ENCODE measurements around the gene CACNB2. TPM values are rescaled to one million over a fixed set of nuclear protein-coding genes. Genes with fewer than 3 reads are reported as not detected.

Gene CACNB2
- total RNA-seq, 1 donor from 2014 or later, result not detected

DNA sequence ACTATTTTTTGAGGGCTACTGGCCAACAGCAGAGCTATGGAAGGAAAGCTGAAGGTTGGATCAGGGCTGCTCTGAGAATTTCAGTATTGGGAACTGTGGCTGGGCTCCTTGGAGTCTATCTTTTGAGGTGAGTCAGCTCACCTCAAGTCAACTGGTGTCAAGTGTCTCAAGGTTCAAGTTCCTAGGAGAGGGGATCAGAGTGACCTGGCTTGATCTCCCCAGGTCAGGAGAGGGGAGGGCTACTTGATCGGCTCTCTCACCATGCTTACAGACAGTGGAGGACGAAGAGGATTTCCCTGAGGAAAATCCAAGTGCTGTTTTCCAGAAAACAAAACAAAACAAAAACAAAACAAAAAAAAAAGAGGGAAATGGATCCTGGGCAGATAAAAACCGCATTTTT lies 132.8 kb downstream of the CACNB2 start:
- no peaks in the 10 kb centered on the region for H3K4me1 Mint-ChIP-seq
- DNase-seq, result no peak
- no peaks in the 10 kb centered on the region for H3K27me3 Mint-ChIP-seq
- intact Hi-C loops (cut with micrococcal nuclease), result no loop called here
- no peaks in the 10 kb centered on the region for H3K9me3 Mint-ChIP-seq
- H3K36me3 Mint-ChIP-seq (ENCODE audit: low read depth), result no peaks in the 10 kb centered on the region
- H3K4me3 Mint-ChIP-seq, result no peak overlapping the region
- H3K27ac Mint-ChIP-seq, result no peak overlapping the region

DNA sequence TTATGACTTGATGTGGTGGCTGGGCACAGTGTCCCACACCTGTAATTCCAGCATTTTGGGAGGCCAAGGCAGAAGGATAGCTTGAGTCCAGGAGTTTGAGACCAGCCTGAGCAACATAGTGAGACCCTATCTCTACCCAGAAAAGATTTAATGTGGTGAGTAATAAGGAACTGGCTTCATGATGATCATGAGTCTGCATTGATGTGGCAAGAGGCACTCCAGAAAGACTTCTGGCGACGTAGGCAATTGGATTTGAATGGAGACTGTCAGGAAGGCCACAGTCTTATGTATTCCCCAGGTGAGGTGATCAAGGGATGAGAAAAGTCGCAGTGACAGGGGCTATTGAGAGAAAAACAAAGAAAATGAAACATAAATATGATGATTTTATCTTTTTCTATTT lies 138.0 kb downstream of the CACNB2 start:
- Mint-ChIP-seq H3K36me3 (ENCODE audit: low read depth) (no peaks in the 10 kb centered on the region), H3K27me3 (no peaks in the 10 kb centered on the region)
- DNase-seq, result no peak

DNA sequence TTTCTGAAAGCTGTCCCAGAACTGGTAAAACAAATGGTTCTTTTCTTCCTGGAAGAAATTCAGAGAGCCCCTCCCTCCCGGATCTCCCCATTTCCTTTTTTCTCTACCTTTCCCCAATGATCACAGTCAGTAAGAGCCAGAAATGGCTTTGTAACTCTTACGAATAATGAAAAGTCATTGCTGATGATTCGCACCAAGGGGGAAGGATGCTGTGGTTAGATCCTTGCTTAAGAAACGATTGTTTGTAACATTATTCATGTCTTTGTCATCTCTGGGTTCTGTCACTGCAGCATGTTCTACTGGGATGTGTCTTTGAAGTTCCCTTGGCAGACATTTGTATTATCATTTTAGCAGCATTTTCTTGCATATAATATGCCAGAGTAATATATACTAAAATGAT lies 138.9 kb downstream of the CACNB2 start:
- no peaks in the 10 kb centered on the region for H3K4me1 Mint-ChIP-seq

More for the DNA sequence above, 138.0 kb downstream of the CACNB2 start:
- Mint-ChIP-seq H3K9me3 (no peaks in the 10 kb centered on the region), H3K27ac (no peak overlapping the region), H3K4me1 (no peaks in the 10 kb centered on the region), H3K4me3 (no peak overlapping the region)
- intact Hi-C loops (cut with micrococcal nuclease), result no loop called here

DNA sequence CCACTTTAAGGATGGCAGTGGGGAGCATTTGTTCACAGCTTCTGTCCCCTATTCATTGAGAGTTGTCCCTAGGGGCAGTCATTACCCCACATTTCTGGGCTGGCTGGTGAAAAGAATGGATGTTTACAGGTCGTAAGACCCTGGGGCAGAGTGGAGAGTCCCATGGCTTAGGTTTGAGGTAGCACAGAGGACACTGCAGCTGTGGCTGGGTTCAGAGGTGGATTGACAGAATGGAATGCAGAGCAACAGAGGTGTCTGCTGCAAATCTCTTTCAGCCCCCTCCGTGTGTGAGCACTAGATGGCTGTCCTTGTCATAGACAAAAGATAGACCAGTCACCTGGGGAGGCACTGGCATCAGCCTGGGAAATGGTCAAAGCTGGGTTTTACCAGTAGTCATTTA lies 141.9 kb downstream of the CACNB2 start:
- intact Hi-C loops (cut with micrococcal nuclease), result no loop called here
- Mint-ChIP-seq H3K27ac (no peak overlapping the region), H3K4me1 (no peaks in the 10 kb centered on the region), H3K36me3 (ENCODE audit: low read depth) (no peaks in the 10 kb centered on the region), H3K27me3 (no peaks in the 10 kb centered on the region), H3K9me3 (no peaks in the 10 kb centered on the region), H3K4me3 (no peak overlapping the region)
- no peak for DNase-seq

More for the DNA sequence above, 138.9 kb downstream of the CACNB2 start:
- no peak overlapping the region for H3K4me3 Mint-ChIP-seq
- no peak for DNase-seq
- intact Hi-C loops (cut with micrococcal nuclease), result no loop called here
- no peaks in the 10 kb centered on the region for H3K27me3 Mint-ChIP-seq
- no peak overlapping the region for H3K27ac Mint-ChIP-seq
- no peaks in the 10 kb centered on the region for H3K9me3 Mint-ChIP-seq
- no peaks in the 10 kb centered on the region for H3K36me3 Mint-ChIP-seq (ENCODE audit: low read depth)

DNA sequence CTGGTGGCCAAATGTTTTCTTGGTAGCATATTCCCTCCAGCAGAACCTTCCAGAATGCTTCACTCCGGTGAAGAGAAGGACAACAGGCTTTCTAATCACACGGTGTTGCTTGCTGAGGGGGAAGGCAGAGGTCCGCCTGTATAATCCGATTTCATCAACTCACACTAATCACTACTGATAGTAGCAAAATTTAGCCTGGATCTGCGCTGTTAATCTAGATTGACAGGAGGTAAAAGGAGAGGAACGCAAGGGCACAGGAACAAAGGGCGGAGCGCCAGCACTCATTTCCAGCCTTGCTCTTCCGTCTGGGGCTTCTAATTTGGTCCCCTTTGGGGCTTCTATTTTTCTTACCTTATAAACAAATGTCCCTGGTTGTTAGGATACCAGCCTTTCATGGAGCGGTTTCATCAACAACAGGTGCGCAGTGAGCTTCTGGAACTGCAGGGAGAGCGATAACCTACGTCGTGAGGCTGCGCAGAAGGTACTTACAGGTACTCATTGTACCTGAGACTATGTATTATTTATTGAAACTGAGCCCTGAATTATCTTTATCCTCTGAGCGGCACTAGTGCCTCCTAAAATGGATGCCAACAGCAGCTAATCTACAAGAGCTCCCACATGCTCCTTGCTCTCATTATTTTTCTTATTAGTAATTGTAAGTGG lies 150.6 kb downstream of the CACNB2 start:
- H3K4me1 Mint-ChIP-seq, result no peaks in the 10 kb centered on the region
- no peak for DNase-seq
- no peak overlapping the region for H3K27ac Mint-ChIP-seq
- intact Hi-C loops (cut with micrococcal nuclease), result no loop called here
- no peaks in the 10 kb centered on the region for H3K27me3 Mint-ChIP-seq
- H3K36me3 Mint-ChIP-seq (ENCODE audit: low read depth), result no peaks in the 10 kb centered on the region
- no peaks in the 10 kb centered on the region for H3K9me3 Mint-ChIP-seq
- H3K4me3 Mint-ChIP-seq, result no peak overlapping the region

DNA sequence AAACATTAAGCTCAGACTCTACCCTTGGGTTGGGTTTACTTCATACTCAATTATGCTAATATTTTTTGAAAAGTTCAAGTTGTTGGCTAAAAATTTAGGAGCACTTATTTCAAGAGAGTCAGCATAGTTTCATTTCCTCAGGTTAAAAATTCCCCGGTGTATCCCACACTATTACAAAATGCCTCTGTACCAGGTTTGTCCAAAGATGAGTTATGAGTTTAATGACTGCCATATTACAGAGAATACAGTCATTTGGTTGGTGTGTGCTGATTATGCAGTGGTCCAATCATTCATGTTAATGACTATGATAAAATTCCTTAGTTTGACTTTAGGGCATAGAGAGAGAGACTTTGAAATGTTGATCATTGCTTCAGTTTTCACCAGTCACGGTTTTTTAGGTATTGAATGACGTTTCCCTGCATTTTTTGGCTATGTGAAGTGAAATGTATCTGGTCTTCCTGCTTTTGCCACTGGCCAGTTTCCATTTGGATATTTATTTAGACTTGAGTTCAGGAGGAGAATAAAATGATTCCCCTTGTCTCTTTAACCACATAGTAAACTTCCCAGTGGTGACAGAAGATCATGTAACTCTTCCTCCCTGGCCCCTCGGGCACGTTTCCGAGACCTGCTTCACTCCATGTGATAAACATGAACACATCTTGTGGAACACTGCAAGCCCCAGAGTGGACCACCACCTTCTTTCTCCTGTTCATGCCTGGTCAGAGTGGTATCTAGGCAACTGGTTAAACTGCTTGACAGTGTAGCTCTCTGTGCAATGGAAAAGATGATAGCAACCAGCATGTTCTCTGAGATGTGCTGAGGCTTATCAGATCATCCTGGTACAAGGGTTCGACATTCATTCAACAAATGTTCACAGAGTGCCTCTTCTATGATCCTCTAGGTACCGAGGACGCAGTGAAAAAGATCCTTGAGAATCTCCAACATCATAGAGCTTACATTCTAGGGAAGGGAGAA lies 153.6 kb downstream of the CACNB2 start:
- Mint-ChIP-seq H3K27ac (no peak overlapping the region), H3K9me3 (no peaks in the 10 kb centered on the region), H3K4me3 (no peak overlapping the region), H3K36me3 (ENCODE audit: low read depth) (no peaks in the 10 kb centered on the region), H3K27me3 (no peaks in the 10 kb centered on the region), H3K4me1 (no peaks in the 10 kb centered on the region)
- intact Hi-C loops (cut with micrococcal nuclease), result no loop called here
- no peak for DNase-seq

DNA sequence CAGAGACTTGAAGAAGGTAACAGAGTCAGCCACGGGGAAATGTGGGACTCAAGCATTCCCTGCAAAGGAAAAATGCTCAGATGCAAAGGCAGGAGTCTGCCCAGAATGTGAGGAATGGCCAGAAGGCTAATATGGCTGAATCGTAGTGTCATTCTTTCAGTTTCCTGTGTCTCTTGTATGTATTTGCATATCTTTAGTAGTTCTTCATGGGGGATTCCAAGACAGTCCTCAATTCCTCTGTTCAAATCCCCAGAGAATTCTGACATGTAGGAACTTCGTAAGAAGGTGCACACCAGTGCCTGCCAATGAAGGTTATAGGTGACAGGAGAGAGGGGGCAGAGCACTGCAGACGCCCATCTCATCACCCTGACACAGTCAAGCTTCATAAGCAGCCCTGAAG lies 154.4 kb downstream of the CACNB2 start:
- Mint-ChIP-seq H3K27me3 (no peaks in the 10 kb centered on the region), H3K36me3 (ENCODE audit: low read depth) (no peaks in the 10 kb centered on the region), H3K27ac (no peak overlapping the region), H3K9me3 (no peaks in the 10 kb centered on the region), H3K4me3 (no peak overlapping the region), H3K4me1 (no peaks in the 10 kb centered on the region)
- intact Hi-C loops (cut with micrococcal nuclease), result no loop called here
- DNase-seq, result no peak

DNA sequence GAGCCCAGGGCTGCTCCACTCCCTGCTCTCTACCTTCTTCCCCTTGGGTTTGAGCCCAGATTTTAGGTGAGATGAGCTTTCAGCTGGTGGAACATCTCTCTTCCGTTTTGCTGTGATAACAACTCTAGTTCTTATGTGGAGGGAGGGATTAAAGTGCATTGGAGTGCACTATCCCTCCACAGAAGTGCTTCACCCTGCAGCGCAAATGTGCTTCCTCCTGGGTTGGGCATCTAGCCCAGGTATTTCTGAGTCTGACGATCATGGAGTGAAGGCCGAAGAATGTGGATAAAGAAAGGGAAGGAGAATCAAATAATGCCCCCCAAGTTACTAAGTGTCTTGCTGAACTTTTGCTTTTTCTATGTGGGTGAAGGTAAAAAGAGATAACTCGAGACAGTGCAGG lies 157.4 kb downstream of the CACNB2 start:
- H3K4me1 Mint-ChIP-seq, result no peaks in the 10 kb centered on the region
- intact Hi-C loops (cut with micrococcal nuclease), result no loop called here
- H3K27me3 Mint-ChIP-seq, result no peaks in the 10 kb centered on the region
- no peak overlapping the region for H3K27ac Mint-ChIP-seq
- no peak for DNase-seq
- H3K36me3 Mint-ChIP-seq (ENCODE audit: low read depth), result no peaks in the 10 kb centered on the region
- H3K9me3 Mint-ChIP-seq, result no peaks in the 10 kb centered on the region
- H3K4me3 Mint-ChIP-seq, result no peak overlapping the region

DNA sequence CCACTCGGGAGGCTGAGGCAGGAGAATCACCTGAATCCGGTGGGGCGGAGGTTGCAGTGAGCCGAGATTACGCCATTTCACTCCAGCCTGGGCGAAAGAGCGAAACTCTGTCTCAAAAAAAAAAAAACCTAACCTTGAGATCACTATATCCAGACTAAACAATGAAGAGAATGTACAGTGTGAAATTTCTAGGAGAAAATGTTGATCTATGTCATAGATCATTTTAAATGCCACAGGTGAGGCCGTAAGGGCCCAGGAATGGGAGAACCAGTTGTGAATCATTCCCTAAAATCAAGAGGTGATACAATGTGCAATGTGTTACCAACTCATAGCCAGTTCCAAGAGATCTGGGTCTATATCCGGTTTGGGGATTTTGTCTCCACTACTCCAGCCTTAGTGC lies 158.0 kb downstream of the CACNB2 start:
- no peaks in the 10 kb centered on the region for H3K27me3 Mint-ChIP-seq
- H3K4me1 Mint-ChIP-seq, result no peaks in the 10 kb centered on the region
- intact Hi-C loops (cut with micrococcal nuclease), result no loop called here
- H3K36me3 Mint-ChIP-seq (ENCODE audit: low read depth), result no peaks in the 10 kb centered on the region
- H3K27ac Mint-ChIP-seq, result no peak overlapping the region
- no peak overlapping the region for H3K4me3 Mint-ChIP-seq
- no peak for DNase-seq
- no peaks in the 10 kb centered on the region for H3K9me3 Mint-ChIP-seq

DNA sequence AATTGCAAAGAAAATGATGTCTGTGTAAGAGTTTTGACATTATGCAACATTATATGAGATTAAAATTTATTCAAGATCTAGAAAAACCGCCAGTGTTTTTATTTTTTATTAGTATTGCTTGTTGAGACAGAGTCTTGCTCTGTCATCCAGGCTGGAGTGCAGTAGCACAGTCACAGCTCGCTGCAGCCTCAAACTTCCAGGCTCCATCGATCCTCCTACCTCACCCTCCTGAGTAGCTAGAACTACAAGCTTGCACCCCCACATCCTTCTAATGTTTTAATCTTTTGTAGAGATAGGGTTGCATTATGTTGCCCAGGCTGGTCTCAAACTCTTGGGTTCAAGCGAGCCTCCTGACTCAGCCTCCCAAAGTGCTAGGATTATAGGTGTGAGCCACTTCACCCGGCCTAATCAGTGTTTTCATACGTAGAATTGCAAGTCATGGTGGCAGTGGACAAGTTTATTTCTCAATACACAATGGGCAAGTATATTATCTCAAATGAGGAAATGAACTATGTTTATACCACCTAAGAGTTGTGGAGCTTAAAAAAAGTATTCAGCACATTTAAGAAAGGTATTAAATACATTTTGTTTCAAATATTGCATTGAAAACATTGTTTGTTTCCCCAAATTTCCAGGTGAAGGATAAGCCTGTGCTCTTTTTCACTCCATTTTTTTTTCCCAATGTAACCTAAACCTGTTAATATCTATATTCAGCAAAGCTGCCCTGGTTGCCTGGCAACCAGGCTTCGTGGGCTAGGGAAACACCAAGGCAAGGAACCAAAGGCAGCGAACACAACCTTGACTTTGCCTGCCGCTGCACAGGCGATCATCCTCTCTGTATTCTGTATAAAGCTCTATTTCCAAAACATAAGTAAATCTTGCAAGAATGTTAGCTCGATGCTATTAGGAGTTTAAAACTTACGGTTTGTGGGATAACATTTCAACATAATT lies 163.9 kb downstream of the CACNB2 start:
- Mint-ChIP-seq H3K4me3 (no peak overlapping the region), H3K27me3 (no peaks in the 10 kb centered on the region), H3K36me3 (ENCODE audit: low read depth) (no peaks in the 10 kb centered on the region), H3K4me1 (no peaks in the 10 kb centered on the region), H3K9me3 (no peaks in the 10 kb centered on the region), H3K27ac (no peak overlapping the region)
- intact Hi-C loops (cut with micrococcal nuclease), result no loop called here
- no peak for DNase-seq

DNA sequence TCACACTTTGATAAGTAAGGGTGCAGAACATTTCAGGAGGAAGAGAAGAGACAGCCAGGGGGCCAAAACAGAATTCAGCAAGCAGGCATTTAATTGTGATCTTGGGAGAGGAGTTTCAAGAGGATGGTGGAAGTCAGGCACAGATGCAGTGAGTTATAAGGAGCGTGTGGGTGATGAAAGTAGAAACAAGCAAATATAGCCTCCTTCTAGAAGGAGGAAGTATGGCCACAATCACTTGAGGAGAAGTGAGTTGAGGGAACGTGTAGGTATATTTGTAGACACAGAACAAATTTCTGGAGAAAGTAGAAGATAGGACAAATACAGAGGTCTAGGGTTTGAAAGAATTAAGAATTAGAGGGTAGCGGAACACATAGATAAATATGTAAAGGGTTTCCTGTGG lies 165.8 kb downstream of the CACNB2 start:
- H3K36me3 Mint-ChIP-seq (ENCODE audit: low read depth), result no peaks in the 10 kb centered on the region
- no peaks in the 10 kb centered on the region for H3K27me3 Mint-ChIP-seq
- H3K27ac Mint-ChIP-seq, result no peak overlapping the region
- DNase-seq, result no peak
- no peaks in the 10 kb centered on the region for H3K4me1 Mint-ChIP-seq
- intact Hi-C loops (cut with micrococcal nuclease), result no loop called here
- H3K9me3 Mint-ChIP-seq, result no peaks in the 10 kb centered on the region
- H3K4me3 Mint-ChIP-seq, result no peak overlapping the region

DNA sequence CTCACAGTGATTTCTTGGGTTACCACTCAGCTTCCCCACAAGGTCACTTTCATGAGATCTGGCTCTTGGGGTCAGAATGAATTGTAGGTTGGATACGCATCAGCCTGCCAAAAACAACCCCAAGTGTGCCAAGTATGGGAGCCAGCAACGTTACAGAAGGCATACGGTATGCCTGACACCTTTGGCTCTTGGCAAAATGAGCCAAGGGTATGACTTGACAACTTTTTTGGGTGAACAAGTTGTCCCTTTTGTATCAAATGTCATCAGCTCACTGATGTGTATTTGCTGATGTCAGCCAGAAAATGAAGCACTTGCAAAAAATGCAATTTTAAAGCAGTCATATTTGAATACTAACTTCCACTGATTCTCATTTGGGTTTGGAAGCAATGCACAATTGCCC lies 168.4 kb downstream of the CACNB2 start:
- H3K27ac Mint-ChIP-seq, result no peak overlapping the region
- H3K4me1 Mint-ChIP-seq, result no peaks in the 10 kb centered on the region
- DNase-seq, result no peak
- intact Hi-C loops (cut with micrococcal nuclease), result no loop called here
- H3K36me3 Mint-ChIP-seq (ENCODE audit: low read depth), result no peaks in the 10 kb centered on the region
- no peaks in the 10 kb centered on the region for H3K27me3 Mint-ChIP-seq
- no peaks in the 10 kb centered on the region for H3K9me3 Mint-ChIP-seq
- no peak overlapping the region for H3K4me3 Mint-ChIP-seq

DNA sequence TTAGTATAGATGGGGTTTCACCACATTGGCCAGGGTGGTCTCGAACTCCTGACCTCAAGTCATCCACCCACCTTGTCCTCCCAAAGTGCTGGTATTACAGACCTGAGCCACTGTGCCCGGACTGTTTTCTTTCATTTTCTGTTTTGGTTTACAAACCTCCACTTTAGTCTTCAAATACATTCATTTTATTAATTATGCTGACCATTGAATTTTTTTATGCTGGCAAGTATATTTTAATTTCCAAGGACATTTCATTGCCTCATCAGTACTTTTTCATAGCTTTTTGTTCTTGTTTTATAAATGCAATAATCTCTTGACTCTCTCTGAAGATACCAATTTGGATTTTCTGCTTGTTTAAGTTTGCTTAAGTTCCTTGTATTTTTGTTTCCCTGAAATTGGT lies 170.5 kb downstream of the CACNB2 start:
- H3K9me3 Mint-ChIP-seq, result no peaks in the 10 kb centered on the region
- H3K36me3 Mint-ChIP-seq (ENCODE audit: low read depth), result no peaks in the 10 kb centered on the region
- intact Hi-C loops (cut with micrococcal nuclease), result no loop called here

More for the DNA sequence above, 170.5 kb downstream of the CACNB2 start:
- no peak for DNase-seq
- no peaks in the 10 kb centered on the region for H3K27me3 Mint-ChIP-seq
- H3K27ac Mint-ChIP-seq, result no peak overlapping the region
- no peaks in the 10 kb centered on the region for H3K4me1 Mint-ChIP-seq
- H3K4me3 Mint-ChIP-seq, result no peak overlapping the region

Measured in activated CD4-positive, alpha-beta T cell treated with anti-CD3 and anti-CD28 coated beads, Interleukin-2, amount 10 ng/mL, durations not matched to agents 24 days and 14 days (primary cell).